NCI-H1105 treated with DMSO at 0.1 percent for 48 hours (cell line): Measurements from ENCODE around the gene SELENOH.

Experiments
- DNase-seq: peaks from one replicate; lab custom pipeline; 2025; lab: John Stamatoyannopoulos, UW

Gene SELENOH

GRCh38 chr11:57746920-57747319, 5.6 kb downstream of the SELENOH start:
- no peak for DNase-seq

DNA sequence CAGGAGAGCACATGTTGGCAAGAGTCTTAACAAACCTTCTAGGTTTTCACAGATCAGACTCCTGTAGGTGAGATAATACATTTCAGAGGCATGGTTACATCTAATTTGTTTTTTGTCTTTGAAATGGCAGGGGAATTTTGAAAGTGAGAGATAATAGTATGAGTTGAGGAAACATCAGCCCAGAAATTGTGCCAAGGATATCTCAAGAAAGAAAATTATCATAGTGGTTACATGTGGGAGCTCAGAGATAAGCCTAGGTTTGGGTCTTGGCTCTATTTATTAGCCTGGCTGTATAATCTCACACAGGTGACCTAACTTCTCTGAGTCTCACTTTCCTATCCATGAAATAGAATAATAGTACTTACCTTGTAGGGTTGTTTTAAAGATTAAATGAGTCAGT, 9.9 kb downstream of the SELENOH start:
- DNase-seq: no peak

- peak; percentile 19 for DNase-seq
Observed at GRCh38 chr11:57751676-57752253, 10.5 kb downstream of the SELENOH start, which contains the start of gene BTBD18. Gene BTBD18, minus strand, starts transcription at chr11:57751819. Its CDS starts 631 bp downstream, at chr11:57751188.

DNA sequence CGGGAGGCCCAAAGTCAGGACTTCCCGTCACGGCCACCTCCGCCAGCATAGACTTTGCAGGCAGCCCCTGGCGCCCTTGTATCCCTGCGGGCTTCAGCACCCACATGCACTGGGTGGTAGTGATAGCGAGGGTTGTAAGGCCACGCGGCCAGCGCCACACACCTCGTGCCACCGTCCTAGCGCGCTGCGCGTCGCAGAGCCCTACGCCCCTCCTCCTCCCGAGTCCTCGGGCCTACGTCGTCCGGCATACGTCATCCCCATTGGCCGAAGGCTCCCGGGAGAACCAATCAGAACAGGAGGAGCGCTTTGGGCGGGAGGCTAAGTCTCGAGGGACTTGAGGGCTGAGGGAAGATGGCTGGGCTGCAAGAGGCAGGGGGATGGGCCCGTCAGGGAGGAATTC, 11.7 kb downstream of the SELENOH start:
- no peak for DNase-seq

DNA sequence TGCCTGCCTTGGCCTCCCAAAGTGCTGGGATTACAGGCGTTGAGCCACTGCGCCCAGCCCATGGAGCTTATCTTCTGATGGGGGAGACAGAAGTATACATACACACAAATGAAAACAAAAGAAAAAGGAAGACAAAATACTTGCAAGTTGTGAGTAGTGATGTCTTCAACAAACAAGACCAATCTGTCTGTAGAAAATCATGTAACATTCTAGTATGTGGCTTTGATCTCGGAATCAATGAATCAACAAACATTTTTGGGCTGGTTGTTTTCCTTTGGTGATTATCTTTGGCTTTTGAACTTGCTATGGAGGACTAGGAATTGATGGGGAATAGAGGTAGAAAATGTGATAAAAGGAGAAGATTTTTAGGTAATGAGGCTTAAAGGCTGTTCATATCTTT, 16.9 kb downstream of the SELENOH start:
- DNase-seq: no peak

DNA sequence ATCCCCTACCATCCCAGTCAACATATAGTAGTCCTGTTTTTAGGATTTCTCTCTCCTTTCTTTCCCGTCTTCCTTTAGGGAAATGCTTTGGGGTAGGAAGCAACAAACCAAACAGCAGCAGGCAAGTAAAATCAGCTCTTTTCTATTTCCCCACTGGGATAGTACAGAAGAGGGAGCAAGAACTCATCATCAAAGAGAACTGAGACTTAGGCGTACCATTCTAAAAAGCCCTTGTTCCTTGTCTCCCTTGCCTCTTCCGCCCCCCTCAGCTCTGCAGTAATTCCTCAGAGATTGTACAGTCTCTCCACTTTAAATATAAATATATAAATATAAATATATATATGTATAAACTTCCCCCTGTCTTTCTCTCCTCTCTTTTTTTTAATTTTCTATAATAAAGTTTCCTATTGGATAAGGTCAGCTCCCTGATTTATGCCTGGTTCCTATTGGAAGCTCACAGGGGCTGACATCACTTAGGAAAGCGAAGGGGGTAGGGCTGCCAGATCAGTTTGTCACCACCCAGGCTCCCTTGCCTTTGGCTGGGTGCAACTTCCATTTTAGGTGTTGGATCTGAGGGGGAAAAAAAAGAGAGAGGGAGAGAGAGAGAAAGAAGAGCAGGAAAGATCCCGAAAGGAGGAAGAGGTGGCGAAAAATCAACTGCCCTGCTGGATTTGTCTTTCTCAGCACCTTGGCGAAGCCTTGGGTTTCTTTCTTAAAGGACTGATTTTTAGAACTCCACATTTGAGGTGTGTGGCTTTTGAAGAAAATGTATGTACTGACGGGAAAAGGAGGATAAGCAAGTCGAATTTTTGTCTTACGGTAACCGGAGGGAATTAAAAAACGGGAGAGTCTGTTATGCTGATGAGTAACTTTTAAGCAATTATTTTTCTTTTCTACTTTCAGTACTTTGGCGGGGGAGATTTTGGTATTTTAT, 20.3 kb downstream of the SELENOH start, which contains the start of gene CTNND1:
TSS of gene CTNND1 (plus strand) at position 502 of the 934 bp plus-strand sequence. CDS start 29,677 bp downstream, outside the sequence.
- DNase-seq: peak; percentile 96

DNA sequence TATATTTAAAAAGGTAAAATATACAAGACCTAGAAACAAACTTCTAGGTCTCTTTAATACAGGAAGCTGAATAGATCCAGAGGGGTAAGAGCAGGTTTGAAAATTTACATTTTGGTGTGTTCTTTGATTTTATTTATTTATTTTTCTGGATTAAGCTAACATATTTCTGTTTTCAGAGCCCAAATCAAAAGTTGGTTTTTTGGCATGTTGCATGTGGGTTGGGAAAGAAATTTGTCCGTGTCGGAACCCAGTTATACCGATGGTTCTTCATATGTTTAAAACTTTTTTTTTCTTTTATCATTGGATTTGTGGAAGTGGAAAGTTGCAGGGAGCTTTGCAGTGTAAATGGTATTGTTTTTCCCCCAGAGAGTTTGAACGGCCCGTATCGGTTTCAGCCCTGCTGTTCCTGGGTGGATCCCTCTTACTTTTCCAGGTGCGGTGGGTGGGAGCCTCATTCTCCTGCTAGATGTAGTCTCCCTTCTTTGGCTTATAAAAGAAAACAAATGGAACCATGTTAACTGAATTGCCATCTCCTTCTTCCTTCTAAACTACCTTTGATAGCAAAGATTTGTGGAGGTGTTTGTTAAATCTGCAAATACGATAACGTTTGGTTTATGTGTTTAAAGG, 21.1 kb downstream of the SELENOH start:
- peak; percentile 28 for DNase-seq

- DNase-seq: peak; percentile 26
Observed at GRCh38 chr11:57763568-57763967, 22.3 kb downstream of the SELENOH start.

GRCh38 chr11:57764021-57764420, 22.7 kb downstream of the SELENOH start:
- no peak for DNase-seq

DNA sequence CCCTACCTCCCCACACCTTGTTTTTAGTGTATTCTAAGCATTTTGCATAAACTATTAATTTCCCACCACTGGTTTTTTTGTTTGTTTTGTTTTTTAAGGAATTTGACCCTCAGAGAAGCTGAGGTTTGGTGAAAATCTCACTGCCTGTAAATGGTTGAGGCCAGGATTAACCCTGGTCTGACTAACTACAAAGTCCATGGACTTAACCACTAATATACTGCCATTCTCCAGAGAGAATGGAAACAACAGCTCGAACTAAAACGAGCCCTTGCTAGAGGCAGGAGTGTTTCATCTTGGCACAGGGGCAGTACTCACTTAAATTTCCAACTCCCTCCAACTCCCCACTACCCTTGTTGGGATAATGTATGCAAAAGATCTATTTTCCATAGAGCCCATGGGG, 23.3 kb downstream of the SELENOH start:
- no peak for DNase-seq

DNA sequence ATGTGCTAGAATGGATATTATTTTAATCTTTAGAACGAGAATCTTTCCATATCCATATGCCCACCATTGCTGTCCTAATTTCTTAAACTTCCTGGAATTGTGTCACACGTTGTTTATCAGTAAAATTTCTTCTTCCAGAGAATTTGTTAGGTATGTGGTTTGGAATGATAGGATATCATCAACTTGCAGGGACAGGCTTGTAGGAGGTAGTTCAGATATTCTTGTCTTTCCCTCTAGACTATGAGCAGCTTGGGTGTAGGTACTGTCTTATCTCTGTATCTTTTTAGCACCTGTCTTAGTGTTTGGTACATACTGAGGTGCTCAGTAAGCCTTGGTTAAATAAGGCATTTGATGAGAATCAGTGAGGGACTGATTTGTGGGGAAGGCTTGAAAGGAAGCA, 23.7 kb downstream of the SELENOH start:
- no peak for DNase-seq

GRCh38 chr11:57770793-57771192, 29.5 kb downstream of the SELENOH start:
- DNase-seq: no peak

DNA sequence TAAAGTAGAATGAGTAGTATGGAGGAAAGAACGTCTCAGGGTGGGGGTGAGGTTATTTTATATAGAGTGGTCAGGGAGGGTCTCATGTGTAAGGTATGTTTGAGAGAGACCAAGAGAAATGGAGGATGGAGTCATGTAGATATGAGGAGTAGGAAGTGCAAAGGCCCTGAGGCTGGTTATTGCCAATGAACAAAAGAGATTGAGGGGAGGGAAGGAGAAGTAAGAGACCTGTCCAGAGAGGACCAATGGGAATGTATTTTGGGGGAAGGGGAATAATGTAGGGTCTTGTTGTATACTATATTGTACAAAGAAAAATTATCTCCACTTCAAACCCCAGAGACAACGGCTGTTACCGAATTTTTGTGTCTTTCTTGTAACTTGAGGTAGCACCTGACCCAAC, 30.1 kb downstream of the SELENOH start:
- DNase-seq: no peak

DNA sequence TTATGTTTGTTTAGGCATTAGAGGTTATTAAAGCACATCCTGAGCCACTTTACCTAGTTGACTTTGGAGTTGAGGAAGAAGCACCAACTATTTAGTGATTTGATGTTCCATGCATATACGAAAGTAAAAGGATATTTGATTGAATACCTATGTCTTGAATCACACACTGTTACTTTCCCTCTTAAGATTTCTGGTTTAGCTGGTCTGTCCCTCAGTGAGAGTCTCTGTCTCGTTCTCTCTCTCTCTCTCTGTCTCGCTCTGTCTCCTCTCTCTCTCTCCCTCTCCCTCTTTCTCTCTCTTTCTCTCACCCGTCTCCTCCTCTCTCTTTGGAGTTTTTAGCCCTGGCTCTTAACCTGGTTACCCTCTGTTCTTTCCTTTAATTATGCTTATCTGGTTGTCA, 31.3 kb downstream of the SELENOH start:
- no peak for DNase-seq

- no peak for DNase-seq
Observed at GRCh38 chr11:57773026-57773598, 31.8 kb downstream of the SELENOH start.

DNA sequence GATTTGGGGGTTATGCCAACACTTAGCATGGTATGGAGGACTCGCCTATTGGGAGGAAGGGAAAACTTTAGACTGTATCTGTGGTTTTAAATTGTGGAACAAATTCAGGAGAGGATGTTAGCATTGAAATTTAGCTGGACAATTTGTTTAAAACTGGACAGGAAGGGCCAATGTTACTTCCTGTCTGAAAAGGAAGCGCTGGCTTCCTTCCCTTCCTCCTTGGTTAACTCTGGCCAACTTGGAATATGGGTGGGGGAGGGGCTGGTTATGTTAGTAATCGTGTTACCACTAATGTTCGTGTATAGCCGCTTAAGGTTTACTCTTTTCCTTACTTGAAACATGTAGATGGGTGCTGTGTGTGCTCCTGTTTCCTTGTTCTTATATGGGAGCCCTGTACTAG, 34.2 kb downstream of the SELENOH start:
- no peak for DNase-seq

- DNase-seq: no peak
Observed at GRCh38 chr11:57776031-57776521, 34.8 kb downstream of the SELENOH start.

DNA sequence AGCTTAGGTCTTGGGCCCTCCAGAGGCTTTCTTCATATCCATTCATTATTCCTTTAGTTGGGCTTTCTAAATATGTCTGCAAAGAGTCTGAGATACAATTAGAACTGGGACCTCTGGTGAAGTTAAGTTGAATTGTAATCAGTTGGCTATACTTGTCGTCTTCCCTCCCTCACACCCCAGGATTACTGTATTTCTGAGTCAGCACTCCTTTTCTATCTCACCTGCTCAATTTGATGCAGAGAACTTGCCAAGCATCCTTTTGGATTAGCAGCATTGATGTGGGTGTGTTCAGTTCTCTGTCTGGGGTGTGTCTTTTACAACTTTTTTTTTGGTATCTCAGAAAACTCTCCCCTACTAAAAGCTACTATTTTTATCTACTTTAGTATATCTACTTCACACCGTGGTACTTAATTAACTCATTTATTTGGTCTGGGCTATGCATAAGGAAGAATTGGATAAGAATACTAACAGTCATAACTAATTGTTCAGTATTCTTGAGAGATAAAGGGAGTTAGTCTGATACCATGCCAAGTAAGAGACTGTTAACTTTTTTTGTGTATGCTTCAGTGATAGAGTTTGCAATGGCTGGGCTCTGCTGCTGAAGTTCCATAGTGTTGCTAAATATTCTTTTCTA, 35.4 kb downstream of the SELENOH start:
- DNase-seq: no peak

DNA sequence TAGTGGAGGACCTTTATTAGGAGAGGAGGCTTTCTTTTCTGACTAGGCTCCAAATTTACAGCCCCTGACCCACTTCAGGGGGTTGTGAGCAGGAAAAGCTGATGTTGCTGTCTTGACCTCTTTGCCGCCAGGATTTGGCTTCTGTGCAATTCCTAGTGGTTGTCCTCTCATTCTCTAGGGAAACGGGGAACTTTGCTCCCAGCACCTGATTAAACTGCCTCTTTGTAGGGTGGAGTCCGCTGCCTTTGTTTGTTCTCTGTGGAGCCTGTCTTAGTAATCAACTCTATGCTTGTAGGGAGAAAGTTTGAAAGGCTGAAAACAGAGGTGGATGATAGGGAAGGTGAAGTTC, 36.7 kb downstream of the SELENOH start:
- DNase-seq: no peak

DNA sequence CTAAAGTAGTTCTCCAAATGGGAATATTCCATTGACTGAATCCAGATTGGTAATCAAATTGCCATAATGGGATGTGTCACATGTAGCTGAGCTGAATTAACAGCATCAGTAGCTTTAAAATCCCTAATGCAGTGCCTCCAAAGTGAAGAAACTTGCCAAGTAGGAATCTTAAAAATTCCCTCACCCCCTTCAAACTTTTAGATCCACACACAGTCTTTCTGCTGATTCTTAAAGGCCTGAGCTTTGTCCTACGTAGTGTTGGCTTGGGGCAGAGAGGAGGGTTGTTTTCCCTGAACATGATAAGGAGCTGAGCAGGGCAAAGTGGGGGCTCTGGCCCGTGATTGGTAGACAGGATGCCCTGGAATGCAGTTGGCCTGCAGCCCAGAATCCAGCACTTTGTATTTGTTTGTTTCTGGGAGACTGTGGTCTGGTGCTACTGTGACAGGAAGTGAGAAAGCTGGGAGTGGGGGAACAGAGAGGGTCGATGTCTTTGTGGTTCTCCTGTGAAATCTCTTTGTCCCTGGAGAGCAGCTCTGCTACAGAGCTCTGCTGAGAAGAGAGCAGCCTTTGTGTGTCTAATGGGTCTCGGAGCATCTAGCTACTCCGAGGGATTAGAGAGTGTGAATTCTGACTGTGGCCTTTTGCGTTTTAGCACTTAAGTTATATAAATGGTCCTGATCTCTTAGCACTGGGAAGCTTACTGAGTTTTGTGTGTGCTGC, 37.2 kb downstream of the SELENOH start:
- DNase-seq: peak; percentile 66

DNA sequence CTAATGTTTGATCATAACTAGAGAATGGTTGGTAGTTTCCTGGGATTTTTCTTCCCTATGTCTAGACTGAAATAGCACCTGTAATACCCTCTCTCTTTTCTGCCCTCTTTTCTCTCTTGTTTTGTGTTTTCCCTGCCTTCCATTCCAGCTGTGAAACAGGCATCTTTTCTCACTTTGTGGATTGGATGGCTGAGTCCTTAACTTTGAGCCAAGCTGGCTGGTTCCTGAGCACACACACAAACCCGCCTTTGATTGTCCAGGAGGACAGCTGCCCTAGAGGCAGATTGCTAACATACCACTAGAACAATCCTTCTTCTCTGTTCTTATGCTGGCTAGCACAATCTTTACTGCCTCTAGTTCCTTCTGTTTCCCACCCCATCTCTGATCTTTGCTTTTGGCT, 38.0 kb downstream of the SELENOH start:
- DNase-seq: no peak
